ENCODE data around the gene STUM. TPM values are rescaled to one million over a fixed set of nuclear protein-coding genes. Genes with fewer than 3 reads are reported as not detected.

Gene STUM
- total RNA-seq, 1 experiment from 2014 or later = 0.11 TPM

DNA sequence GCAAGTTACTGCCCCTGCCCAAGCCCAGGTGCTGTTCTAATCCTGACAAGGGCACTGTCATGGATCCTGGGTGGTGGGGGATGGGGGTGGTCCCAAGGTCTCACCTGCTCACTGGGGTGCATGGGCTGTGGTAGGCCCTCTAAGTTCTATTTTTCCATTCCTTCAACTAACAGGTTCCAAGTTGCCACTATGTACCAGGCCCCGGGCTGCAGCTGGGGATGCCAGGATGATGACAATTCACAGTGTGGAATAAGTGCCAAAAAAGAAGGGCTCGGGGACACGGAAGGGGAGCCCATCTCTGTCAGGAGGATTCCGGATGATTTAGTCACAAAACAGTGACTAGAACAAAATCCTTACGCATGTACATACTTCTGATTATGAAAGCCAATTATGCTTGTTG is 76.0 kb downstream of the STUM start:
- H3K27ac ChIP-seq (ENCODE audit: insufficient read length, low read depth, low read length) = no peak overlapping the region
- H3K23me2 ChIP-seq (ENCODE audit: insufficient read length, low read depth, low read length, poor library complexity, severe bottlenecking) = no peaks in the 10 kb centered on the region
- no peak for DNase-seq

More for the DNA sequence above, 76.0 kb downstream of the STUM start:
- Histone ChIP-seq H3K4me2 (ENCODE audit: insufficient read depth, insufficient read length, low read length) (no peak overlapping the region), H3K79me1 (ENCODE audit: insufficient read depth, low read depth, low read length, poor library complexity, severe bottlenecking) (no peaks in the 10 kb centered on the region), H2BK12ac (ENCODE audit: insufficient read length, low read depth, low read length) (no peak overlapping the region), H4K20me1 (ENCODE audit: control insufficient read depth, insufficient read depth, insufficient read length) (no peaks in the 10 kb centered on the region), H2AK5ac (ENCODE audit: insufficient read length, low read length) (no peak overlapping the region), H4K8ac (replicated peaks; ENCODE audit: insufficient read length, low read depth, low read length) (no peak overlapping the region), H3K4ac (ENCODE audit: low read depth, low read length) (no peak overlapping the region), H3K9ac (ENCODE audit: extremely low read depth, insufficient read length, low read length) (no peak overlapping the region), H3K18ac (ENCODE audit: insufficient read length, low read depth, low read length) (no peak overlapping the region), H3K4me1 (ENCODE audit: insufficient read depth, low read length) (no peaks in the 10 kb centered on the region), H2AFZ (ENCODE audit: low read length) (no peak overlapping the region), H4K91ac (ENCODE audit: insufficient read length, low read depth, low read length) (no peak overlapping the region), H3K56ac (ENCODE audit: insufficient read length, low read depth, low read length) (no peak overlapping the region), H3K9me3 (ENCODE audit: control insufficient read depth, low read depth, low read length) (no peaks in the 10 kb centered on the region), H2BK120ac (ENCODE audit: low read depth, low read length, poor library complexity, severe bottlenecking) (no peak overlapping the region), H2BK5ac (ENCODE audit: insufficient read length, low read length) (no peak overlapping the region), H3K27me3 (ENCODE audit: insufficient read depth, low read length) (peaks cover 8% of the 10 kb centered on the region; the same call in 1 of the 2 replicates), H2BK15ac (ENCODE audit: low read depth, low read length) (no peak overlapping the region), H3T11ph (ENCODE audit: low read length) (no peak overlapping the region), H3K79me2 (ENCODE audit: insufficient read depth, low read length) (no peaks in the 10 kb centered on the region), H2BK20ac (ENCODE audit: low read depth, low read length, poor library complexity, severe bottlenecking) (no peak overlapping the region), H4K5ac (ENCODE audit: insufficient read length, low read depth, low read length) (no peak overlapping the region), H3K14ac (ENCODE audit: insufficient read depth, low read length) (no peak overlapping the region), H3K23ac (ENCODE audit: insufficient read length, low read depth, low read length) (no peak overlapping the region)
- Mint-ChIP-seq H3K27ac (no peak overlapping the region), H3K36me3 (ENCODE audit: insufficient read depth in 1 of 3, low read depth in 3 of 3) (peaks cover 0 to 5% (median 5%) of the 10 kb centered on the region in 3 experiments; a peak in 1 of 7 replicates), H3K4me3 (no peak overlapping the region), H3K4me1 (peaks cover 0 to 2% of the 10 kb centered on the region in 2 experiments; a peak in 2 of 4 replicates), H3K9me3 (peaks cover 6 to 8% of the 10 kb centered on the region in 2 experiments; a peak in 4 of 5 replicates), H3K27me3 (ENCODE audit: low read depth) (peaks cover 34% of the 10 kb centered on the region)
- TF ChIP-seq, protein P1, sequence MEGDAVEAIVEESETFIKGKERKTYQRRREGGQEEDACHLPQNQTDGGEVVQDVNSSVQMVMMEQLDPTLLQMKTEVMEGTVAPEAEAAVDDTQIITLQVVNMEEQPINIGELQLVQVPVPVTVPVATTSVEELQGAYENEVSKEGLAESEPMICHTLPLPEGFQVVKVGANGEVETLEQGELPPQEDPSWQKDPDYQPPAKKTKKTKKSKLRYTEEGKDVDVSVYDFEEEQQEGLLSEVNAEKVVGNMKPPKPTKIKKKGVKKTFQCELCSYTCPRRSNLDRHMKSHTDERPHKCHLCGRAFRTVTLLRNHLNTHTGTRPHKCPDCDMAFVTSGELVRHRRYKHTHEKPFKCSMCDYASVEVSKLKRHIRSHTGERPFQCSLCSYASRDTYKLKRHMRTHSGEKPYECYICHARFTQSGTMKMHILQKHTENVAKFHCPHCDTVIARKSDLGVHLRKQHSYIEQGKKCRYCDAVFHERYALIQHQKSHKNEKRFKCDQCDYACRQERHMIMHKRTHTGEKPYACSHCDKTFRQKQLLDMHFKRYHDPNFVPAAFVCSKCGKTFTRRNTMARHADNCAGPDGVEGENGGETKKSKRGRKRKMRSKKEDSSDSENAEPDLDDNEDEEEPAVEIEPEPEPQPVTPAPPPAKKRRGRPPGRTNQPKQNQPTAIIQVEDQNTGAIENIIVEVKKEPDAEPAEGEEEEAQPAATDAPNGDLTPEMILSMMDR (conservative IDR thresholded peaks at IDR 0.05) = no peak
- WGBS (ENCODE audit: extremely low coverage, insufficient read length, low lambda C conversion rate) = no CpG with 5 or more reads among the region's 5 CpGs

Measured in H9 (cell line).